ENCODE results near the gene C4BPB. TPM values are rescaled to one million over a fixed set of nuclear protein-coding genes. Genes with fewer than 3 reads are reported as not detected.

Gene C4BPB
- total and polyA plus RNA-seq, 4 donors, result 59.7 to 460 (median 401) TPM

DNA sequence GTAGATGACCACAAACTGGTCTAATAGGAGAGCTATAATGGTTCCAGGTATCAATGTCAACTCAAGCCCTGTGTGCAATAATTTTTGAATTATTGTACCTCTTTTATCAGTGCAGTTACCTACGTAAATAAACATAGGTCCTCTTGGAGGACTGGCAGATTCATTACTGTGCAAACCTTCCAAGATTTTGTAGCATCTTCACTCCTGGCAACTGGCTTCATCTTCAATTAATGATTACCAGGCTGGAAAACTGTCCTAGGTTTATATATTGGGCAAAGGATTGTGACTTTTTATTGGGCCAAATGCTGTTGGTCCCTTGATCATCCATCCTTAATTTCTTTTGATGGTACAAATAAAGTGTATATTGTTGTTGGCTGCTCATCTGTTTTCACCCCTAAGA is 51.0 kb downstream of the C4BPB start:
- peaks cover 2 to 73% (median 47%) of the 10 kb centered on the region in 4 donors for H3K36me3 ChIP-seq (ENCODE audit: control insufficient read depth in 4 of 4, insufficient read depth in 3 of 4, low read depth in 1 of 4, low read length in 3 of 4)
- TF ChIP-seq, protein P1, sequence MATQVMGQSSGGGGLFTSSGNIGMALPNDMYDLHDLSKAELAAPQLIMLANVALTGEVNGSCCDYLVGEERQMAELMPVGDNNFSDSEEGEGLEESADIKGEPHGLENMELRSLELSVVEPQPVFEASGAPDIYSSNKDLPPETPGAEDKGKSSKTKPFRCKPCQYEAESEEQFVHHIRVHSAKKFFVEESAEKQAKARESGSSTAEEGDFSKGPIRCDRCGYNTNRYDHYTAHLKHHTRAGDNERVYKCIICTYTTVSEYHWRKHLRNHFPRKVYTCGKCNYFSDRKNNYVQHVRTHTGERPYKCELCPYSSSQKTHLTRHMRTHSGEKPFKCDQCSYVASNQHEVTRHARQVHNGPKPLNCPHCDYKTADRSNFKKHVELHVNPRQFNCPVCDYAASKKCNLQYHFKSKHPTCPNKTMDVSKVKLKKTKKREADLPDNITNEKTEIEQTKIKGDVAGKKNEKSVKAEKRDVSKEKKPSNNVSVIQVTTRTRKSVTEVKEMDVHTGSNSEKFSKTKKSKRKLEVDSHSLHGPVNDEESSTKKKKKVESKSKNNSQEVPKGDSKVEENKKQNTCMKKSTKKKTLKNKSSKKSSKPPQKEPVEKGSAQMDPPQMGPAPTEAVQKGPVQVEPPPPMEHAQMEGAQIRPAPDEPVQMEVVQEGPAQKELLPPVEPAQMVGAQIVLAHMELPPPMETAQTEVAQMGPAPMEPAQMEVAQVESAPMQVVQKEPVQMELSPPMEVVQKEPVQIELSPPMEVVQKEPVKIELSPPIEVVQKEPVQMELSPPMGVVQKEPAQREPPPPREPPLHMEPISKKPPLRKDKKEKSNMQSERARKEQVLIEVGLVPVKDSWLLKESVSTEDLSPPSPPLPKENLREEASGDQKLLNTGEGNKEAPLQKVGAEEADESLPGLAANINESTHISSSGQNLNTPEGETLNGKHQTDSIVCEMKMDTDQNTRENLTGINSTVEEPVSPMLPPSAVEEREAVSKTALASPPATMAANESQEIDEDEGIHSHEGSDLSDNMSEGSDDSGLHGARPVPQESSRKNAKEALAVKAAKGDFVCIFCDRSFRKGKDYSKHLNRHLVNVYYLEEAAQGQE (IDR thresholded peaks at IDR 0.05), result no peak
- TF ChIP-seq RXRA (IDR thresholded peaks at IDR 0.05) (no peak), EGR1 (IDR thresholded peaks at IDR 0.05; ENCODE audit: low read depth in 2 of 2) (no peak), NR2F2 (IDR thresholded peaks at IDR 0.05) (no peak), GABPA (IDR thresholded peaks at IDR 0.05 in 1 of 2, conservative IDR thresholded peaks at IDR 0.05 in 1 of 2) (no peak), FOXA2 (IDR thresholded peaks at IDR 0.05) (no peak), YY1 (IDR thresholded peaks at IDR 0.05) (no peak), SP1 (IDR thresholded peaks at IDR 0.05) (no peak), TAF1 (conservative IDR thresholded peaks at IDR 0.05) (no peak), HNF4G (IDR thresholded peaks at IDR 0.05) (no peak), HNF4A (conservative IDR thresholded peaks at IDR 0.05) (no peak)
- TF ChIP-seq, protein P2, sequence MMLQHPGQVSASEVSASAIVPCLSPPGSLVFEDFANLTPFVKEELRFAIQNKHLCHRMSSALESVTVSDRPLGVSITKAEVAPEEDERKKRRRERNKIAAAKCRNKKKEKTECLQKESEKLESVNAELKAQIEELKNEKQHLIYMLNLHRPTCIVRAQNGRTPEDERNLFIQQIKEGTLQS (IDR thresholded peaks at IDR 0.05), result no peak

DNA sequence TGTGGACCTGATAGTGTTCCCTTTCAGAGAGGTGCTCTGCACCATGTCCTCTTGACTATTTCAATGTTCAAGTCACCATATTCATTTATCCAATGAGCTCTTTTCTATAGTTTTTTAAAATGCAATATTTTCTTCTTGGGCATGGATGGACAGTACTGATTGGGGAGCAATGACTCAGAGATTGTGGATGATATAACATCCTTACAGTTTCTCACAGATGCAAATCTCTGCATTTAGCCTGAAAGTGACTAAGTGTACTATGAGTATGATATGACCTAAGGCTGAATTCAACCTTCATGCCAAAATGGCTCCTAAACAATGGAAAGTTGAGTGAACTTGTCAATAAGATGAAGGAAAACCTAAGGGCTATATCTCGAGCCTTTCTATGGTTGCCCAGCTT is 51.9 kb downstream of the C4BPB start:
- no peaks in the 10 kb centered on the region for H3K27me3 ChIP-seq (ENCODE audit: control insufficient read depth in 4 of 4, insufficient read depth in 4 of 4, low read length in 3 of 4)
- H3K9me3 ChIP-seq (ENCODE audit: control insufficient read depth in 4 of 4, low read length in 3 of 4), result no peaks in the 10 kb centered on the region
- peaks cover 0 to 21% (median 4%) of the 10 kb centered on the region in 4 donors for H3K4me1 ChIP-seq (ENCODE audit: control insufficient read depth in 4 of 4, insufficient read depth in 4 of 4, low read length in 3 of 4)
- H3K4me3 ChIP-seq (ENCODE audit: low read depth in 1 of 3, low read length in 3 of 3), result no peak overlapping the region
- DNase-seq (ENCODE audit: low spot score), result no peak
- H3K36me3 ChIP-seq (ENCODE audit: control insufficient read depth in 4 of 4, insufficient read depth in 3 of 4, low read depth in 1 of 4, low read length in 3 of 4), result peaks cover 0 to 71% (median 45%) of the 10 kb centered on the region in 4 donors
- 90% methylated on average over 1 of the region's 1 CpG for WGBS
- no peak for TF ChIP-seq RAD21 (IDR thresholded peaks at IDR 0.05)
- TF ChIP-seq, protein P2 (IDR thresholded peaks at IDR 0.05), result no peak
- TF ChIP-seq, protein P3, sequence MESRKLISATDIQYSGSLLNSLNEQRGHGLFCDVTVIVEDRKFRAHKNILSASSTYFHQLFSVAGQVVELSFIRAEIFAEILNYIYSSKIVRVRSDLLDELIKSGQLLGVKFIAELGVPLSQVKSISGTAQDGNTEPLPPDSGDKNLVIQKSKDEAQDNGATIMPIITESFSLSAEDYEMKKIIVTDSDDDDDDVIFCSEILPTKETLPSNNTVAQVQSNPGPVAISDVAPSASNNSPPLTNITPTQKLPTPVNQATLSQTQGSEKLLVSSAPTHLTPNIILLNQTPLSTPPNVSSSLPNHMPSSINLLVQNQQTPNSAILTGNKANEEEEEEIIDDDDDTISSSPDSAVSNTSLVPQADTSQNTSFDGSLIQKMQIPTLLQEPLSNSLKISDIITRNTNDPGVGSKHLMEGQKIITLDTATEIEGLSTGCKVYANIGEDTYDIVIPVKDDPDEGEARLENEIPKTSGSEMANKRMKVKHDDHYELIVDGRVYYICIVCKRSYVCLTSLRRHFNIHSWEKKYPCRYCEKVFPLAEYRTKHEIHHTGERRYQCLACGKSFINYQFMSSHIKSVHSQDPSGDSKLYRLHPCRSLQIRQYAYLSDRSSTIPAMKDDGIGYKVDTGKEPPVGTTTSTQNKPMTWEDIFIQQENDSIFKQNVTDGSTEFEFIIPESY (IDR thresholded peaks at IDR 0.05), result no peak
- no peak for TF ChIP-seq GABPA (IDR thresholded peaks at IDR 0.05 in 1 of 2, conservative IDR thresholded peaks at IDR 0.05 in 1 of 2)
- no peak for TF ChIP-seq HNF4G (IDR thresholded peaks at IDR 0.05)
- TF ChIP-seq, protein P1 (IDR thresholded peaks at IDR 0.05), result no peak
- TF ChIP-seq HNF4A (conservative IDR thresholded peaks at IDR 0.05), result no peak
- TF ChIP-seq FOXA2 (IDR thresholded peaks at IDR 0.05), result no peak
- TF ChIP-seq, protein P4, sequence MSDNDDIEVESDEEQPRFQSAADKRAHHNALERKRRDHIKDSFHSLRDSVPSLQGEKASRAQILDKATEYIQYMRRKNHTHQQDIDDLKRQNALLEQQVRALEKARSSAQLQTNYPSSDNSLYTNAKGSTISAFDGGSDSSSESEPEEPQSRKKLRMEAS (IDR thresholded peaks at IDR 0.05), result no peak
- TF ChIP-seq TAF1 (conservative IDR thresholded peaks at IDR 0.05), result no peak
- no peak for TF ChIP-seq SP1 (IDR thresholded peaks at IDR 0.05)
- TF ChIP-seq NR2F2 (IDR thresholded peaks at IDR 0.05), result no peak
- TF ChIP-seq JUND (IDR thresholded peaks at IDR 0.05), result no peak
- TF ChIP-seq EGR1 (IDR thresholded peaks at IDR 0.05; ENCODE audit: low read depth in 2 of 2), result no peak
- TF ChIP-seq YY1 (IDR thresholded peaks at IDR 0.05), result no peak
- TF ChIP-seq, protein P5, sequence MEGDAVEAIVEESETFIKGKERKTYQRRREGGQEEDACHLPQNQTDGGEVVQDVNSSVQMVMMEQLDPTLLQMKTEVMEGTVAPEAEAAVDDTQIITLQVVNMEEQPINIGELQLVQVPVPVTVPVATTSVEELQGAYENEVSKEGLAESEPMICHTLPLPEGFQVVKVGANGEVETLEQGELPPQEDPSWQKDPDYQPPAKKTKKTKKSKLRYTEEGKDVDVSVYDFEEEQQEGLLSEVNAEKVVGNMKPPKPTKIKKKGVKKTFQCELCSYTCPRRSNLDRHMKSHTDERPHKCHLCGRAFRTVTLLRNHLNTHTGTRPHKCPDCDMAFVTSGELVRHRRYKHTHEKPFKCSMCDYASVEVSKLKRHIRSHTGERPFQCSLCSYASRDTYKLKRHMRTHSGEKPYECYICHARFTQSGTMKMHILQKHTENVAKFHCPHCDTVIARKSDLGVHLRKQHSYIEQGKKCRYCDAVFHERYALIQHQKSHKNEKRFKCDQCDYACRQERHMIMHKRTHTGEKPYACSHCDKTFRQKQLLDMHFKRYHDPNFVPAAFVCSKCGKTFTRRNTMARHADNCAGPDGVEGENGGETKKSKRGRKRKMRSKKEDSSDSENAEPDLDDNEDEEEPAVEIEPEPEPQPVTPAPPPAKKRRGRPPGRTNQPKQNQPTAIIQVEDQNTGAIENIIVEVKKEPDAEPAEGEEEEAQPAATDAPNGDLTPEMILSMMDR (IDR thresholded peaks at IDR 0.05; ENCODE audit: low read depth, low read length, missing input control), result no peak
- TF ChIP-seq RXRA (IDR thresholded peaks at IDR 0.05), result no peak
- no peak for TF ChIP-seq FOXA1 (IDR thresholded peaks at IDR 0.05)
- no peak overlapping the region for H3K27ac ChIP-seq (ENCODE audit: low read depth in 1 of 2, low read length in 2 of 2)
- no peak overlapping the region for H3K9ac ChIP-seq (ENCODE audit: low read depth in 1 of 2, low read length in 2 of 2)

More for the DNA sequence above, 51.0 kb downstream of the C4BPB start:
- DNase-seq (ENCODE audit: low spot score), result no peak
- 55% methylated on average over 1 of the region's 1 CpG for WGBS
- Histone ChIP-seq H3K27me3 (ENCODE audit: control insufficient read depth in 4 of 4, insufficient read depth in 4 of 4, low read length in 3 of 4) (no peaks in the 10 kb centered on the region), H3K9me3 (ENCODE audit: control insufficient read depth in 4 of 4, low read length in 3 of 4) (no peaks in the 10 kb centered on the region), H3K4me3 (ENCODE audit: low read depth in 1 of 3, low read length in 3 of 3) (no peak overlapping the region), H3K27ac (ENCODE audit: low read depth in 1 of 2, low read length in 2 of 2) (no peak overlapping the region), H3K4me1 (ENCODE audit: control insufficient read depth in 4 of 4, insufficient read depth in 4 of 4, low read length in 3 of 4) (peaks cover 0 to 21% (median 4%) of the 10 kb centered on the region in 4 donors), H3K9ac (ENCODE audit: low read depth in 1 of 2, low read length in 2 of 2) (no peak overlapping the region)
